NCI-H526 treated with DMSO at 0.1 percent for 48 hours (cell line): ENCODE results near the gene PCBP1.
A peak's percentile ranks its signal among the peaks of the same experiment; 100 is the strongest.
"Not testable (repeated sequence)": the region's sequence is repeated elsewhere in the genome, so short reads cannot be mapped to it uniquely, and the experiment has no call there.

Experiments used
- DNase-seq: peaks from one replicate; lab custom pipeline; 2025; lab: John Stamatoyannopoulos, UW

PCBP1 gene

GRCh38 chr2:70098032-70098431, 10.8 kb downstream of the PCBP1 start:
- no peak for DNase-seq

GRCh38 chr2:70099270-70099669, 12.0 kb downstream of the PCBP1 start:
- no peak for DNase-seq

- DNase-seq: no peak
These were observed 13.9 kb downstream of the PCBP1 start for GRCh38 chr2:70101174-70101573.

- DNase-seq: not testable (repeated sequence)
These were observed 14.4 kb downstream of the PCBP1 start for GRCh38 chr2:70101686-70102085.

- not testable (repeated sequence) for DNase-seq
These were observed 15.1 kb downstream of the PCBP1 start for GRCh38 chr2:70102323-70102905.

- DNase-seq: no peak
These were observed 16.3 kb downstream of the PCBP1 start for GRCh38 chr2:70103531-70104061.

GRCh38 chr2:70104231-70105111, 17.2 kb downstream of the PCBP1 start:
- DNase-seq: peak; percentile 31

- not testable (repeated sequence) for DNase-seq
These were observed 18.9 kb downstream of the PCBP1 start for GRCh38 chr2:70106138-70106537.

GRCh38 chr2:70110397-70110796, 23.1 kb downstream of the PCBP1 start:
- not testable (repeated sequence) for DNase-seq

GRCh38 chr2:70111752-70112591, 24.7 kb downstream of the PCBP1 start:
- no peak for DNase-seq

GRCh38 chr2:70113359-70114070, 26.2 kb downstream of the PCBP1 start:
- no peak for DNase-seq

- peak; percentile 52 for DNase-seq
These were observed 28.6 kb downstream of the PCBP1 start for GRCh38 chr2:70115646-70116442.

GRCh38 chr2:70116936-70117552, 29.8 kb downstream of the PCBP1 start:
- DNase-seq: peak; percentile 67

GRCh38 chr2:70118798-70119454, 31.6 kb downstream of the PCBP1 start:
- peak; percentile 84 for DNase-seq

GRCh38 chr2:70121627-70122372, 34.5 kb downstream of the PCBP1 start:
- DNase-seq: no peak

- DNase-seq: no peak
These were observed 35.2 kb downstream of the PCBP1 start for GRCh38 chr2:70122470-70122869.

- DNase-seq: no peak
These were observed 36.0 kb downstream of the PCBP1 start for GRCh38 chr2:70123051-70123828.

- no peak for DNase-seq
These were observed 36.5 kb downstream of the PCBP1 start for GRCh38 chr2:70123829-70124116.
